CD4-positive, alpha-beta memory T cell (primary cell): ENCODE measurements around the gene HAVCR2. TPM values are rescaled to one million over a fixed set of nuclear protein-coding genes. Genes with fewer than 3 reads are reported as not detected.

Experiments used
- CTCF ChIA-PET: fragments of 350-600 bp; sonication (Branson Sonifier 250); formaldehyde crosslinking; loops from one replicate; lab custom pipeline; 2021; ENCODE audit warnings: inconsistent platforms; ENCODE audit not compliant: partially characterized antibody; lab: Charles Lee
- POLR2A ChIA-PET: fragments of 350-600 bp; sonication (Branson Sonifier 250); formaldehyde crosslinking; loops from one replicate; lab custom pipeline; 2021; ENCODE audit not compliant: partially characterized antibody; lab: Charles Lee
- DNase-seq, 5 donors: peaks; one replicate each; pipeline versions ENCODE4 v3.0.0 to v3.0.0-alpha.2; 2020 to 2022; ENCODE audit warnings: mixed read lengths in 1 of 5
- H3K27ac ChIP-seq: one replicate; pipeline ENCODE4 v1.7.0; 2013; ENCODE audit warnings: low read depth, low read length
- H3K27me3 ChIP-seq: 2 replicates; pipeline ENCODE4 v1.7.0; 2013; ENCODE audit warnings: mild to moderate bottlenecking, low read length, moderate library complexity; ENCODE audit not compliant: insufficient read depth
- H3K36me3 ChIP-seq: 2 replicates; pipeline ENCODE4 v1.7.0; 2013; ENCODE audit warnings: mild to moderate bottlenecking, low read length, moderate library complexity; ENCODE audit not compliant: insufficient read depth
- H3K4me1 ChIP-seq: 2 replicates; pipeline ENCODE4 v1.7.0; 2013; ENCODE audit warnings: mild to moderate bottlenecking, low read length, moderate library complexity; ENCODE audit not compliant: insufficient read depth
- H3K4me3 ChIP-seq, 2 donors: one replicate each; pipeline ENCODE4 v1.7.0; 2013; ENCODE audit warnings: low read length in 2 of 2, mild to moderate bottlenecking in 1 of 2
- H3K9me3 ChIP-seq, 2 donors: one replicate each; pipeline ENCODE4 v1.7.0; 2013; ENCODE audit warnings: low read length in 2 of 2, control low read depth in 1 of 2; ENCODE audit not compliant: control insufficient read depth in 1 of 2
- H3K27ac Mint-ChIP-seq, 7 donors: one replicate each; pipeline ENCODE4 v1.8.0; 2020 to 2021; ENCODE audit warnings: mixed read lengths in 7 of 7, mild to moderate bottlenecking in 6 of 7, inconsistent platforms in 3 of 7, moderate library complexity in 3 of 7
- H3K27me3 Mint-ChIP-seq, 2 donors: one replicate each; pipeline ENCODE4 v1.8.0; 2020 to 2021; ENCODE audit warnings: mixed read lengths in 2 of 2
- H3K36me3 Mint-ChIP-seq, 2 donors: one replicate each; pipeline ENCODE4 v1.8.0; 2020 to 2021; ENCODE audit warnings: mixed read lengths in 2 of 2, inconsistent platforms in 1 of 2, mild to moderate bottlenecking in 1 of 2
- H3K4me1 Mint-ChIP-seq, 4 donors: one replicate each; pipeline ENCODE4 v1.8.0; 2020 to 2021; ENCODE audit warnings: mixed read lengths in 4 of 4, mild to moderate bottlenecking in 1 of 4
- H3K4me3 Mint-ChIP-seq, 8 donors: one replicate each; pipeline ENCODE4 v1.8.0; 2020 to 2021; ENCODE audit warnings: mixed read lengths in 8 of 8, mild to moderate bottlenecking in 7 of 8, moderate library complexity in 6 of 8, inconsistent platforms in 3 of 8
- H3K9me3 Mint-ChIP-seq, 8 donors: one replicate each; pipeline ENCODE4 v1.8.0; 2020 to 2021; ENCODE audit warnings: mixed read lengths in 8 of 8, mild to moderate bottlenecking in 5 of 8, inconsistent platforms in 3 of 8, moderate library complexity in 1 of 8
- intact Hi-C: fragments of 100-400 bp; cut with micrococcal nuclease; formaldehyde crosslinking; loops from one replicate; pipeline ENCODE4 v1.15.1; 2023
- polyA plus RNA-seq, 2 donors: library from polyadenylated mRNA; unstranded; fragments of 300-500 nt; fragmentation: Illumina TruSeq; gene quantifications; one replicate each; pipeline ENCODE4 v1.2.3, GENCODE V29; 2021
- total RNA-seq, 2 experiments: library from RNA; stranded (reverse); gene quantifications; one replicate each; pipeline ENCODE4 v1.2.3, GENCODE V29; 2021

The HAVCR2 gene
- total and polyA plus RNA-seq, 4 experiments from 2014 or later = 2.7 to 8.4 (median 4.7) TPM

DNA sequence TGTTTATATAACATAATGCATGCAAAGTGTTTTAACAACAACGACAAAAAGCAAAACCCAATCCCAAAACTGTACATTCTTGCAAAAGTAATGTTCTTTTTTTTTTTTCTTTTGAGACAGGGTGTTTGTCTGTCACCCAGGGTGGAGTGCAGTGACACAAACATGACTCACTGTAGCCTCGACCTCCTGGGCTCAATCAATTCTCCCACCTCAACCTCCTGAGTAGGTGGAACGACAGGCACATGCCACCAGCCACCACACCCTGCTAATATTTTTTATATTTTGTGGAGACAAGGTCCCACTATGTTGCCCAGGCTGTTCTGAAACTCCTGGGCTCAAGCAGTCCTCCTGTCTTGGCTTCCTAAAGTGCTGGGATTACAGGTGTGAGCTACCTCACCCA is 36.3 kb downstream of the HAVCR2 start:
- no peak overlapping the region for H3K4me3 Mint-ChIP-seq
- POLR2A ChIA-PET = no interaction called here

GRCh38 chr5:157069949-157070348 is 38.9 kb downstream of the HAVCR2 start:
- POLR2A ChIA-PET = no interaction called here
- intact Hi-C loops = no loop called here

More for the DNA sequence above, 36.3 kb downstream of the HAVCR2 start:
- H3K9me3 ChIP-seq = no peaks in the 10 kb centered on the region
- no peak overlapping the region for H3K27ac ChIP-seq
- CTCF ChIA-PET = no interaction called here
- H3K36me3 ChIP-seq = no peaks in the 10 kb centered on the region
- H3K27me3 Mint-ChIP-seq = no peaks in the 10 kb centered on the region
- intact Hi-C loops = no loop called here
- H3K4me3 ChIP-seq = no peak overlapping the region
- peaks cover 0 to 2% (median 0%) of the 10 kb centered on the region in 8 donors for H3K9me3 Mint-ChIP-seq
- H3K27me3 ChIP-seq = no peaks in the 10 kb centered on the region
- no peak for DNase-seq
- H3K4me1 ChIP-seq = no peaks in the 10 kb centered on the region
- H3K4me1 Mint-ChIP-seq = no peaks in the 10 kb centered on the region
- no peaks in the 10 kb centered on the region for H3K36me3 Mint-ChIP-seq
- no peak overlapping the region for H3K27ac Mint-ChIP-seq

DNA sequence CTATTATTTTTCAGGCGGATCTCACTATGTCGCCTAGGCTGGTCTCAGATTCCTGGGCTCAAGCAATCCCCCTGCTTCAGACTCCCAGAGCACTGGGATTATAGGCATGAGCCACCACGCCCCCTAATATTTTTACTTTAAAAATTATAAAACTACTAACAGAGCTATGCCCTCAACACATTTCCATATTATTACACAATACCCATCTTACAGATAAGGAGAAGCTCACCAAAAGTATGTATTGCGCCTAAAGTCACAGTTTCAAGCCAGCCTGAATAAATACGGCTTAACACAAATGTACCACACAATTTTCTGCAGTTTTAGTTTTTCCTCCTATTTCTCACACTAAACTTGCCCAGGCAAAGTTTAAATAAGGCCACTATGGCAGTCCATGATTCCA is 40.1 kb downstream of the HAVCR2 start:
- Mint-ChIP-seq H3K27me3 (no peaks in the 10 kb centered on the region), H3K9me3 (peaks cover 0 to 2% (median 0%) of the 10 kb centered on the region in 8 donors), H3K4me3 (no peak overlapping the region), H3K4me1 (no peaks in the 10 kb centered on the region), H3K27ac (peak overlapping the region in 1 of 7 donors; percentile 18), H3K36me3 (no peaks in the 10 kb centered on the region)
- POLR2A ChIA-PET = no interaction called here
- H3K27me3 ChIP-seq = no peaks in the 10 kb centered on the region
- H3K36me3 ChIP-seq = no peaks in the 10 kb centered on the region
- DNase-seq = no peak
- H3K9me3 ChIP-seq = no peaks in the 10 kb centered on the region
- H3K4me3 ChIP-seq = no peak overlapping the region
- H3K27ac ChIP-seq = no peak overlapping the region
- CTCF ChIA-PET = no interaction called here
- intact Hi-C loops = no loop called here
- no peaks in the 10 kb centered on the region for H3K4me1 ChIP-seq

More at GRCh38 chr5:157069949-157070348, 38.9 kb downstream of the HAVCR2 start:
- H3K4me3 ChIP-seq = no peak overlapping the region
- no peaks in the 10 kb centered on the region for H3K36me3 Mint-ChIP-seq
- H3K36me3 ChIP-seq = no peaks in the 10 kb centered on the region
- no peak overlapping the region for H3K27ac Mint-ChIP-seq
- H3K4me1 Mint-ChIP-seq = no peaks in the 10 kb centered on the region
- no peaks in the 10 kb centered on the region for H3K4me1 ChIP-seq
- H3K9me3 ChIP-seq = no peaks in the 10 kb centered on the region
- H3K27me3 ChIP-seq = no peaks in the 10 kb centered on the region
- H3K27me3 Mint-ChIP-seq = no peaks in the 10 kb centered on the region
- H3K9me3 Mint-ChIP-seq = peaks cover 0 to 2% (median 0%) of the 10 kb centered on the region in 8 donors
- CTCF ChIA-PET = no interaction called here
- H3K4me3 Mint-ChIP-seq = no peak overlapping the region
- H3K27ac ChIP-seq = no peak overlapping the region
- no peak for DNase-seq

DNA sequence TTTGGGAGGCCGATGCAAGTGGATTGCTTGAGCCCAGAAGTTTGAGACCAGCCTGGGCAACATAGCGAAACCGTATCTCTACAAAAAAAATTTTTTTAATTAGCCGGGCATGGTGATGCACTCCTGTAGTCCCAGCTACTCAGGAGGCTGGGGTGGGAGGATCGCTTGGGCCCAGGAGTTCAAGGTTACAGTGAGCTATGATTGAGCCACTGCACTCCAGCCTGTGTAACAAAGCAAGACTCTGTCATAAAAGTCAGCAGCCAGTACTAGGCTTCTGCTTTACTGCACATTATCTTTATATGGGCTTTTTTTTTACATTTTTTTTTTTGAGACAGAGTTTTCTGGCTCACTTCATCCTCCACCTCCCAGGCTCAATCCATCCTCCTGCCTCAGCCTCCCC is 40.5 kb downstream of the HAVCR2 start:
- Mint-ChIP-seq H3K27me3 (no peaks in the 10 kb centered on the region), H3K27ac (no peak overlapping the region)
- POLR2A ChIA-PET = no interaction called here

GRCh38 chr5:157067005-157067404 is 41.8 kb downstream of the HAVCR2 start:
- Mint-ChIP-seq H3K4me1 (no peaks in the 10 kb centered on the region), H3K36me3 (no peaks in the 10 kb centered on the region), H3K27ac (peak overlapping the region in 2 of 7 donors; percentile 6 to 41), H3K27me3 (no peaks in the 10 kb centered on the region), H3K9me3 (peaks cover 0 to 2% (median 0%) of the 10 kb centered on the region in 8 donors), H3K4me3 (no peak overlapping the region)
- ChIA-PET POLR2A (no interaction called here), CTCF (no interaction called here)
- no peak overlapping the region for H3K4me3 ChIP-seq
- H3K27ac ChIP-seq = no peak overlapping the region
- intact Hi-C loops = no loop called here
- H3K36me3 ChIP-seq = no peaks in the 10 kb centered on the region
- no peaks in the 10 kb centered on the region for H3K4me1 ChIP-seq
- no peaks in the 10 kb centered on the region for H3K27me3 ChIP-seq
- DNase-seq = no peak
- no peaks in the 10 kb centered on the region for H3K9me3 ChIP-seq

More for the DNA sequence above, 40.5 kb downstream of the HAVCR2 start:
- peaks cover 0 to 2% (median 0%) of the 10 kb centered on the region in 8 donors for H3K9me3 Mint-ChIP-seq
- no peaks in the 10 kb centered on the region for H3K27me3 ChIP-seq
- CTCF ChIA-PET = no interaction called here
- no peaks in the 10 kb centered on the region for H3K9me3 ChIP-seq
- intact Hi-C loops = no loop called here
- H3K4me1 ChIP-seq = no peaks in the 10 kb centered on the region
- no peaks in the 10 kb centered on the region for H3K36me3 ChIP-seq
- no peak overlapping the region for H3K4me3 Mint-ChIP-seq
- H3K36me3 Mint-ChIP-seq = no peaks in the 10 kb centered on the region
- no peaks in the 10 kb centered on the region for H3K4me1 Mint-ChIP-seq
- no peak for DNase-seq
- no peak overlapping the region for H3K27ac ChIP-seq
- H3K4me3 ChIP-seq = no peak overlapping the region

GRCh38 chr5:157066080-157066479 is 42.8 kb downstream of the HAVCR2 start:
- peaks cover 0 to 2% (median 0%) of the 10 kb centered on the region in 8 donors for H3K9me3 Mint-ChIP-seq
- ChIA-PET POLR2A (no interaction called here), CTCF (no interaction called here)
- Histone ChIP-seq H3K27me3 (no peaks in the 10 kb centered on the region), H3K27ac (no peak overlapping the region), H3K36me3 (no peaks in the 10 kb centered on the region), H3K4me1 (no peaks in the 10 kb centered on the region), H3K4me3 (no peak overlapping the region), H3K9me3 (no peaks in the 10 kb centered on the region)
- no peaks in the 10 kb centered on the region for H3K27me3 Mint-ChIP-seq
- no peak overlapping the region for H3K4me3 Mint-ChIP-seq
- DNase-seq = no peak
- no peak overlapping the region for H3K27ac Mint-ChIP-seq
- intact Hi-C loops = no loop called here
- no peaks in the 10 kb centered on the region for H3K4me1 Mint-ChIP-seq
- H3K36me3 Mint-ChIP-seq = no peaks in the 10 kb centered on the region

DNA sequence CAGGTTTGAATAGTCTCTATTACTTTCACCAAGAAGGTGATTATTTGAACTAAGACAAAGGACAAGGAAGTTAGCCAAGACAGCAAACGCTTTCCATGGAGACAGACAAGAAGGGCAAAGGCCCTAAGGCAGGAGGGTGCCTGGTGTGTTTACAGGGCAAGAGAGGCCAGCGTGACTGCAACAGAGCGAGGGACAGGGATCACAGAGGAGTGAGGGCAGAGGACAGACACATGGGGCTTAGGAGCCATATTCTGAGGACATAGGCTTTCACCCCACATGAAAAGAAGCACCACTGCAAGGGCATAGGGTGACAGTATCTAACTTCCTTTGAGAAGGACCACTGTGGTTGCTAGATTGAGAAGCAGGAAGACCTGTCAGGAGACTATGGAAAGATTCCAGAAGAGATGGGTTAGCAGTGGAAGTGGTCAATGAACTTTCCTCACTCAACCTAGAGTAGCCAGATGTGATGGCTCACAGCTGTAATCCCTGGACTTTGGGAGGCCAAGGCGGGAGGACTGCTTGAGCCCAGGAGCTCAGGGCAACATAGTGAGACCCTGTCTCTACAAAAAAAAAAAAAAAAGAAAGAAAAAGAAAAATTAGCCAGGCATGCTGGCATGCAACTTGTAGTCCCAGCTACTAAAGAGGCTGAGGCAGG is 44.9 kb downstream of the HAVCR2 start:
- Histone ChIP-seq H3K36me3 (no peaks in the 10 kb centered on the region), H3K4me1 (no peaks in the 10 kb centered on the region), H3K27ac (no peak overlapping the region), H3K27me3 (no peaks in the 10 kb centered on the region), H3K9me3 (no peaks in the 10 kb centered on the region), H3K4me3 (no peak overlapping the region)
- peaks cover 0 to 2% (median 0%) of the 10 kb centered on the region in 8 donors for H3K9me3 Mint-ChIP-seq
- H3K4me1 Mint-ChIP-seq = no peaks in the 10 kb centered on the region
- H3K4me3 Mint-ChIP-seq = no peak overlapping the region
- H3K27me3 Mint-ChIP-seq = no peaks in the 10 kb centered on the region
- H3K36me3 Mint-ChIP-seq = no peaks in the 10 kb centered on the region
- H3K27ac Mint-ChIP-seq = peak overlapping the region in 2 of 7 donors; percentile 65 to 86
- POLR2A ChIA-PET = no interaction called here
- DNase-seq = no peak
- intact Hi-C loops = no loop called here
- CTCF ChIA-PET = no interaction called here
